NCI-H1436 treated with DMSO at 0.1 percent for 48 hours (cell line): ENCODE data around the gene PRMT6.
"Not testable (repeated sequence)": the region's sequence is repeated elsewhere in the genome, so short reads cannot be mapped to it uniquely, and the experiment has no call there.

Source experiments
- DNase-seq: peaks from one replicate; lab custom pipeline; 2025; lab: John Stamatoyannopoulos, UW

Gene PRMT6

DNA sequence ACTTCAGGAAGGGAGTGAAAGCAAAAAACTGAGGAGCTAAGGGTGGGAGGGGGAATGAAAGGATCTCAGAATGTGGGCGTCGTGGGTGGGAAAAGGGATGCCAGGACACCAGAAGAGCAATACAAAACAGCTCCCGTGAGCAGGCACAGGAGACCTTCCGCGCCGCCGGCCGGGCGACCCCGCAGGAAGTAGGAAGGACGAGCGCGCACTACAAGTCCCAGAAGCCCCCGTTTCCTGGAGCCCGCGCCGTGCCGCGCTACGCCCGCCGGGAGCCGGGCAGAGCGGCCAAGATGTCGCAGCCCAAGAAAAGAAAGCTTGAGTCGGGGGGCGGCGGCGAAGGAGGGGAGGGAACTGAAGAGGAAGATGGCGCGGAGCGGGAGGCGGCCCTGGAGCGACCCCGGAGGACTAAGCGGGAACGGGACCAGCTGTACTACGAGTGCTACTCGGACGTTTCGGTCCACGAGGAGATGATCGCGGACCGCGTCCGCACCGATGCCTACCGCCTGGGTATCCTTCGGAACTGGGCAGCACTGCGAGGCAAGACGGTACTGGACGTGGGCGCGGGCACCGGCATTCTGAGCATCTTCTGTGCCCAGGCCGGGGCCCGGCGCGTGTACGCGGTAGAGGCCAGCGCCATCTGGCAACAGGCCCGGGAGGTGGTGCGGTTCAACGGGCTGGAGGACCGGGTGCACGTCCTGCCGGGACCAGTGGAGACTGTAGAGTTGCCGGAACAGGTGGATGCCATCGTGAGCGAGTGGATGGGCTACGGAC, at the start of gene PRMT6:
TSS of gene PRMT6 (plus strand) at position 249 of the 771 bp plus-strand sequence. CDS start at position 291, 42 bp downstream.
- peak; percentile 64 for DNase-seq

DNA sequence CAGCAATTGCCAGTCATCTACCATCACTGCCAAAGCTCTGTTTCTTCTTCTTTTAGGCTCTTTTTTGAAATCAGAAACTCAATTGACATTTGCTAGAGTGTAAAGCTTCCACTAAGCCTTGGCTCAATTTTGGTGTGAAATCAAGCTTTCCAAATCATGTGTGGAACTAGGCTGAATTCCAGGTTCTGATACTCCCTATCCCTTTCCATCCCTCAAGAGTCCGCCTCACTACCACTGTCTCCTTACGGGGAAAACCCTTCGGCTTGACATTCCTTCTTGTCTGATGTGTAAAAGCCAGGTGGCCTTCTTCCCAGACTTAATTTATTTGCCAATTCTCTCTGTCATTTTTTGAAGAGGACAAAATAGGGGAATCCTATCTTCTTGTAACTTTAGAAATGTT, 47.2 kb upstream of the PRMT6 start:
- no peak for DNase-seq

DNA sequence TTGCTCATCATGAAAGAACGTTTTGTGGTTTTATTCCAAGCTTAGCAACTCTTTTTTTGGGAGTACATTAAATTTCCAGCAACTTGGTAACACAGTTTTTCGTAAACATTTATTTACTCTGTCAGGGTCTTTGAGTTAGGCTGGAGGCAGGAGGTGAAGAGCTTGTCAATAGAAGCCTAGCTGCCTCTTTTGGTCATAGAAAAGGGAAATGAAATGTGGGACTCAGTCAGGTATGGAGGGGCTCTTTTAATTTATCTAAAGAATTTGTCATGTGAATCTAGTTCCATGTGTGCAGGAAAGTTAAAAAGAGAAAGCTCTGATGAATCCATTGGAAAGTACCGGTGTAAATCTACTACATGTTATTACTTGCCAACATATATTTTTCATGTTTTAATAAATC, 45.9 kb upstream of the PRMT6 start:
- DNase-seq, result no peak

DNA sequence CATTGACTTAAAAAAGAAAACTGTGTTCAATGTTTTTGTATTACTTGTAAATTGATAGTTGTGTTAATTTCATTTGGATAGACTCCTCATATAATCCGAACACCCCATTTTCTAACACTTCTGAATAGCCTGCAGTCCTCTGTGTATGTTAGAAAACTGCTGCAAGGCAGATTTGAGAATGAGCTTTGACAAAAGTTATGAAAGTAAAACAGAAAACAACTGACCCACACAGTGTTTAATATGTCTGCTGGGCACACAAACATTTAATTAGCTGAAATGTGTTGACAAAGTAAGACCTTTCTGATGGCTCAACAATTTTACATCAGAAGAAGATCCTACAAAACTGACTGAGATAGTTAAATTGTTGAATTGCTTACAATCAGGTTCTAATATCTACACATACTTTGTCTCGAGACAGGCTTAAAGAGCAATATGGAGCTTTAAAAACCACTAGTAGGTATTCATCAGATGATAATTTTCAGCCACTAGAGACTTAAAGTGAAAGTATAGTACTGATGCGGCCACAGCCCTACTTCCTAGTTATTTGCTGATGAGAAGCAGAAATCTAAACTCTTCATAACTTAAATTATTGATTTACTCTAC, 40.0 kb upstream of the PRMT6 start:
- no peak for DNase-seq

DNA sequence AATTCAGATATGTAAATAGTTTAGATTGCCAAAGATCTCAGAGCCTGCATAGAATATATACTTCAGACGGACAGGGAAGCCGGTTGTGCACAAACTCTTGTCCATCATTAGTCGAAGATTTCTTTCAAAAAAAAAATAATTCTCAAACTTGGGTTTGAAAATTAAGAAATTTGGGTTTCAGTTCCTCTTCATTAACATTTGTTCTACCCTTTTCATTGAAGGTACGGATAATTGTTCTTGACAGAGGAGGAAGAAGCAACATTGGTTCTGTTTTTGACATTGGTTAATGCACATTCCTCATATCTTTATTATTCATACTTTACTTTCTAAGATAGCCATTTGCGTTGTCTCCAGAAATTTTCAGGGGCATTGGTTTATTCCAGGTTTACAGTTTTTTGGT, 38.0 kb upstream of the PRMT6 start:
- DNase-seq, result no peak

DNA sequence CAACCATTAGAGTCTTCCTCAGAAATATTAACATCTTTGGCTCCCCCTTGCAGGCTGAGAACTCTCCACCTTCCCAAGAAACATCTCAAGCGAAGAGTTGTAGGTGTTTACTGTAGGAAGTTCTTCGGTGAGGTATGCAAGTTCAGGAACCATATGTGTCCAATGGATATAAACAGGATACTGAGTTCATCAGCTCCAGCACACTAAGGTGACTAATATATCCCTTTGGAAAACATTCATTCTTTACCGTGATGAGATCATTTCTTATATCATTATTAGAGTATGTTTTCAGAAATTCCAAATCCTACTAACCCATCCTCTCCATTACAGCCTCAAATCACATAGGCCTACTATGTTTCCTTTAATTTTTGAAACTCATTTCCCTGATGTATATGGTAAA, 37.3 kb upstream of the PRMT6 start:
- DNase-seq, result no peak

DNA sequence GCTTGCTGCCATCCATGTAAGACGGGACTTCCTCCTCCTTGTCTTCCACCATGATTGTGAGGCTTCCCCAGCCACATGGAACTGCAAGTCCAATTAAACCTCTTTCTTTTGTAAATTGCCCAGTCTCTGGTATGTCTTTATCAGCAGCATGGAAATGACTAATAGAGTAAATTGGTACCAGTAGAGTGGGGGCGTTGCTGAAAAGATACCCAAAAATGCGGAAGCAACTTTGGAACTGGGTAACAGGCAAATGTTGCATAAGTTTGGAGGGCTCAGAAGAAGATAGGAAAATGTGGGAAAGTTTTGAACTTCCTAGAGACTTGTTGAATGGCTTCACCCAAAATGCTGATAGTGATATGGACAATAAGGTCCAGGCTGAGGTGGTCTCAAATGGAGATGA, 17.6 kb upstream of the PRMT6 start:
- not testable (repeated sequence) for DNase-seq

DNA sequence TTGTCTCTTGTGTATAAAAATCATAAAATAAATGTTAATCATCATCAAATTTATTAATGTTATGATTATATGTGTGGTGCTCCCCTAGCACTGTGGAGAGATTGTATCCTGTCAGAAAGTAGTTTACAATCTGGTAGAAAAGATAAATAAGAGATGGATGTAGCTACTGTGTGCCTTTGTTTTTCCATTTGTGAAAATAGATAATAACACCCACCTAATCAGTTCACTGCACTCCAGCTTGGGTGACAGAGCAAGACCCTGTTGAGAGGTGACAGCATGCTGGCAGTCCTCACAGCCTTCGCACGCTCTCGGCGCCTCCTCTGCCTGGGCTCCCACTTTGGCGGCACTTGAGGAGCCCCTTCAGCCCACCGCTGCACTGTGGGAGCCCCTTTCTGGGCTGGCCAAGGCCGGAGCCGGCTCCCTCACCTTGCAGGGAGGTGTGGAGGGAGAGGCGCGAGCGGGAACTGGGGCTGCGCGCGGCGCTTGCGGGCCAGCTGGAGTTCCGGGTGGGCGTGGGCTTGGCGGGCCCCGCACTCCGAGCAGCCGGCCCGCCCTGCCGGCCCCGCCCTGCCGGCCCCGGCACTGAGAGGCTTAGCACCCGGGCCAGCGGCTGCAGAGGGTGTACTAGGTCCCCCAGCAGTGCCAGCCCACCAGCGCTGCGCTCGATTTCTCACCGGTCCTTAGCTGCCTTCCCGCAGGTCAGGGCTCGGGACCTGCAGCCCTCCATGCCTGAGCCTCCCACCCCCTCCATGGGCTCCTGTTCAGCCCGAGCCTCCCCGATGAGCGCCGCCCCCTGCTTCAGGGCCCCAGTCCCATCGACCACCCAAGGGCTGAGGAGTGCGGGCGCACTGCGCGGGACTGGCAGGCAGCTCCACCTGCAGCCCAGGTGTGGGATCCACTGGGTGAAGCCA, 11.9 kb upstream of the PRMT6 start:
- DNase-seq, result not testable (repeated sequence)

DNA sequence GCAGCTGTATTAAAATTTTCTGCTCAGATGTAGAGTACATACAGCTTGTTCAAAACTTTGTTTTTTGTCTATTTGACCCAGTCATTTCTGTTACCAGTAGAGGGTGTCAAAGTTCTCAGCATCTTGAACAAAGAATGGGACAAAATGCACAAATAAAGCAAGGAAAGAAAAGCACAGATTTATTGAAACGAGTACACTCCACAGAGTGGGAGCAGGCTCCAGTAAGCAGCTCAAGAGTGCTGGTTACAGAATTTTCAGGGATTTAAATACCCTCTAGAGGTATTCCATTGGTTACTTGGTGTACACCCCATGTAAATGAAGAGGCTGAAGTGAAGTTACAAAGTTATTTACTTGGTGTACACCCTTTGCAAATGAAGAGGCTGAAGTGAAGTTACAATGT, 8.9 kb upstream of the PRMT6 start:
- no peak for DNase-seq

DNA sequence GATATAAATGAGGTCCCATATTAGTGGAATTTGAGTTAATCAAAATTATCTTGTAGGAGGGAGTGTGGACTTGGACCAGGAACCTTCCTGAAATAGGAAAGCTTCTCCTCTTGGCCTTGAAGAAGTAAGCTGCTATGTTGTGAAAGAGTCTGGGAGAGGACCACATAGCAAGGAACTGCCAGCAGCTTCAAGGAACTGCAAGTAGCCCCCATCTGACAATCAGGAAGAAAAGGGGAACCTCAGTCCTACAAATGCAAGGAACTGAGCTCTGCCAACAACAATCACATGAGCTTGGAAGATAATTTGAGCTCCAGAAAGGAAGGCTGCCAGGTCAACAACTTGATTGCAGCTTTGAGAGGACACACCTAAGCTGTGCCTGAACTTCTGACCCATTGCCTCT, 8.2 kb upstream of the PRMT6 start:
- DNase-seq, result no peak

DNA sequence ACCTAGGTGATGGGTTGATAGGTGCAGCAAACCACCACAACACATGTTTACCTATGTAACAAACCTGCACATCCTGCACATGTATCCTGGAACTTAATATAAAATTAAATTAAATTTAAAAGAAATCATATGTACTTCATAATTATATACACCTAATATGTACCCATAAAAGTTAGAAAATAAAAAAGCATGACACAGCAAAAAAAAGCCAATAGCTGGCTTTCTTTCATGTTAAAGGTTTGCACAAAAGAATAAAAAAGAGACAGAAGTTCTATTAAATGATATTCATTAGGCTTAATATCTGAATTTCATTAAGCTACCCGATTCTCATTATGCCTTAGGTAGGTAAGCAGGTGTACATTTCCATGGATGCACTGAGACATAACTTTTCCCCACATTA, 5.2 kb upstream of the PRMT6 start:
- DNase-seq, result no peak

DNA sequence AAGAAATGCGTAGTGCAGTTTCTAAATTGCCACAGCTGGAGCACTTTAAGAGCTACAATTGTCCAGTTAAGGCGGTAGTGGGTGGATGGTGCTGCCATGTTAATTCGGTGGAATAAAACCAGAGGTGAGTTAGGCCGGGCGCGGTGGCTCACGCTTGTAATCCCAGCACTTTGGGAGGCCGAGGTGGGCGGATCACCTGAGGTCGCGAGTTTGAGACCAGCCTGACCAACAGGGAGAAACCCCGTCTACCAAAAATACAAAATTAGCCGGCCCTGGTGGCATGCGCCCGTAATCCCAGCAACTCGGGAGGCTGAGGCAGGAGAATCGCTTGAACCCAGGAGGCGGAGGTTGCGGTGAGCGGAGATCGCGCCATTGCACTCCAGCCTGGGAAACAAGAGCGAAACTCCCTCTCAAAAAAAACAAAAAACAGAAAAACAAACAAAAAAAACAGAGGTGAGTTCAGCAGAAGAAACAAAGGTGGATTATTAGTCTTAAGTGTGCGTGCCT, 502 bp upstream of the PRMT6 start:
- DNase-seq, result not testable (repeated sequence)

DNA sequence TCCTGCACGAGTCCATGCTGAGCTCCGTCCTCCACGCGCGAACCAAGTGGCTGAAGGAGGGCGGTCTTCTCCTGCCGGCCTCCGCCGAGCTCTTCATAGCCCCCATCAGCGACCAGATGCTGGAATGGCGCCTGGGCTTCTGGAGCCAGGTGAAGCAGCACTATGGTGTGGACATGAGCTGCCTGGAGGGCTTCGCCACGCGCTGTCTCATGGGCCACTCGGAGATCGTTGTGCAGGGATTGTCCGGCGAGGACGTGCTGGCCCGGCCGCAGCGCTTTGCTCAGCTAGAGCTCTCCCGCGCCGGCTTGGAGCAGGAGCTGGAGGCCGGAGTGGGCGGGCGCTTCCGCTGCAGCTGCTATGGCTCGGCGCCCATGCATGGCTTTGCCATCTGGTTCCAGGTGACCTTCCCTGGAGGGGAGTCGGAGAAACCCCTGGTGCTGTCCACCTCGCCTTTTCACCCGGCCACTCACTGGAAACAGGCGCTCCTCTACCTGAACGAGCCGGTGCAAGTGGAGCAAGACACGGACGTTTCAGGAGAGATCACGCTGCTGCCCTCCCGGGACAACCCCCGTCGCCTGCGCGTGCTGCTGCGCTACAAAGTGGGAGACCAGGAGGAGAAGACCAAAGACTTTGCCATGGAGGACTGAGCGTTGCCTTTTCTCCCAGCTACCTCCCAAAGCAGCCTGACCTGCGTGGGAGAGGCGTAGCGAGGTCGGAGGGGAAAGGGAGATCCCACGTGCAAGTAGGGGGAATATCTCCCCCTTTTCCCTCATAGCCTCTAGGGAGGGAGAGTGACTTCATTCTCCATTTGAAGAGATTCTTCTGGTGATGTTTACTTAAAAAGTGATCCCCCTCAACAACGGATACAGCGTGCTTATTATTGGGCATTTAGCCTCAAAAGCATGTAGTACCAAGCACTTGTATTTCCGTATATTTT, 991 bp downstream of the PRMT6 start:
- no peak for DNase-seq

DNA sequence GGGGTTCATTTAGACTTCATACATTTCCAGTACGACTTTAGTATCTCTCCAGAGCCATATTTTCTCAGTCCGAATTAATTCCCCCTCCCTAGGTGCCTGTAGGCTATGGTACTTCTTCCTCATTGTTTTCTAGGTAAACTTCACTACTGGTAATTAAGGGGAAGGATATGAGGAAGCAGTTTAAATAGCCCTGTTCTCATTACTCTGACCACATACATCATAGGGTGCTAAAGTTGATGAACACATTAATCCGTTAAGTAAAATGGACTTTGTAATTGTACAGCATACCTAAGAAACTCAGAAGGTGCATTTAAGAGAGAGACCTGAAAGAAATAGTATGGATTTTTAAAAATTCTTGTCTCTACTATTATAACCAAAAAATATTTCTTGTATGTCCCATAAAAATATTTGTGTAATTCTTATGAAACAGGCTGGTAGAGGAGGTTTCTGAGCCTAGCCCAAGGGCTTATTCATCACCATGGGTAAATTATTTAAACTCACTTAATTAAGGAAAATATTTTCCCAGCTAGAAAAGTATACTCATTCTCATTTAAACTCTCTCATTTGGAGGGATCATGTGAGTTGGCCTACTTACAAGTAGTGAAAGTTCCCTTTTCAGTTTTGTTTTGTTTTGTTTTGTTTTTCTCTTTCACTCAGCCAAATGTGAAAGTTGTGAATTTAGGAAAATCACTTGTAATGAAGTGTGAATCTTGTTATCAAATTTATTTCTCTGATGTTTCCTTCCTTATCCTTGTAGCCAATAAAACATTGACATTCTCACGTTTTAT, 2.0 kb downstream of the PRMT6 start:
- no peak for DNase-seq

DNA sequence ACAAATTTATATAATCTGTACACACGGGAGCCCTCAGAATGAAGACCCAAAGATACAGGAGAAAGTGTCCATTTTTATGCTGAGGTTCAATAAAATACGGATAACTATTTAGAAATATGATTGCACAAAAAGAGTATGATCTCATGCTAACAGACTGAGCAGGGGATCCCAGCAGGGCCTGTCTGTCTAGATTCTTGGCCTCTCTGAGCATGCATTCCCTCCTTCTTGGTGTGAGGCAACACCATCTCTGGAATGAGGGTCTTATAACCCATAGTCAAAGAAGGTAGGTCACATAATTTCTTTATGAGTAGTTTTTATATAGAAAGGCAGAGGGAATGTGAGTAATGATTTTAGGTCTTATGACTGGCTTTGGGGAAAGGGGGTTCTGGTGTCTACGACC, 5.4 kb downstream of the PRMT6 start:
- DNase-seq, result no peak

DNA sequence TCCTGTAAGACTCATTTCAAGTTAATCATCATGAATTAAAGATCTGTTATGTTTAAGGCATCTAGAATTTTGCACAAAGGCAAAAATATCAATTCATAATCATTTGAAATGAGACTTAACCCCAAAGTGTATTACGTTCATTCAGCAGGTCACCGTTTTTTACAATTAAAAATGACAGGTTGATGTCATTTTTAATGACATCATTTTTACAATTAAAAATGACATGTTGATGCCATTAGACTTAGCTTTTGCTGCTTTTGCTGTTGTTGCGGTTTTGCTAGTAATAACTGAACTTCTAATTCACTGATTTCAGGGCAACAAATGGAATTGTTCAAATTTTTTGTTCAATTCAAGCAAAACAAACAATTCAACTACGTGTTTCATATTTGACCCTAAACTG, 17.0 kb downstream of the PRMT6 start:
- DNase-seq, result no peak

DNA sequence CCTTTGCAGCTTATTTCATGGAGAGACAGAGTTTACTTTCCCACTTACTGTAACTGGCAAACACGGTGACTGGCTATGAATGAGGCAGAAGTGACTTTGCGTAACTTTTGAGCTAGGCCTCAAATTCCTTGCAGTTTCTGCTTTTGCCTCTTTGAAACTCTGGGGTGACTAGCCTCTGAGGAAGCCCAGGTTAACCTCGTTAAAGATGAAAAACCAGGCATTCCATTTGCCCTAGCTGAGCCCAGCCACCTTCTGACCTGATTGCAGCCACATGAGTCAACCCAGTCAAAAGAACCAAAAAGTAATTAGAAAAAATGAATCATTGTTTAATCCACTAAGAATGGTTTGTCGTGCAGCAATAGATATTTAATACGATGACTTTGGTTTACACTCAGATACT, 20.4 kb downstream of the PRMT6 start:
- DNase-seq, result no peak

DNA sequence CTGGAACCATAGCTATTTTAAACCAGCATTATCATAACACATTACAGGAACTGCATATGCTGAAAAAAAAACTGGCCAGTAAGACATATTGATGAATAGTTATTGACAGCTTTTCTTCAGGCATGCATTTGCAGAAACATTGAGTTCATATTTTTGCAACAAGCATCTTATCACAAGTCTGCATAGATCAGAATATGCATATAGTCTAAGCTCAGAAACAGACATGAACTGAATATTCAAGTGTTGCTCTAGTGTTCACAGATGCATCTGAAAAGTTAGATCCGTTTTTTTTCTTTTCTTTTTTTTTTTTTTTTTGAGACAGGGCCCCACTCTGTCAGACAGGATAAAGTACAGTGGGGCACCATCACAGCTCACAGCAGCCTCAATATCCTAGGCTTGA, 22.8 kb downstream of the PRMT6 start:
- no peak for DNase-seq

DNA sequence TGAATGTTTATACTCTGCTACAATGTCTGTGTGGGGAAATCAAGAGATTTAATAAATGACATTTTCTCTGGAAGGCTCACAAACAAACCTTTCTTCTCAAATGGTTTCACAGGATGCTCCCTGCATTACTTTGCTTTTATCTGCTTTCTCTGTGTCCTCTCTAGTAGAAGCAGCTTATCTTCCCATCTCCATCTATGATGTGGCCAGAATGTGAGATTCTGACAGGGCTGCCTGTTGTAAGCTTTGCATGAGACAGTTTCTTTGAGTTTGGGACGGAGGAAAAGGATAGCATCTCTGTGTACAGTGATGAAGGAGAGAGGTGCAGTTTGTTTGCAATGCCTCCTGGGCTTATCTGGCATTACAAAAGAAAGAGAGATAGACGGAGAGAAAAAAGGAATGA, 24.6 kb downstream of the PRMT6 start:
- no peak for DNase-seq

DNA sequence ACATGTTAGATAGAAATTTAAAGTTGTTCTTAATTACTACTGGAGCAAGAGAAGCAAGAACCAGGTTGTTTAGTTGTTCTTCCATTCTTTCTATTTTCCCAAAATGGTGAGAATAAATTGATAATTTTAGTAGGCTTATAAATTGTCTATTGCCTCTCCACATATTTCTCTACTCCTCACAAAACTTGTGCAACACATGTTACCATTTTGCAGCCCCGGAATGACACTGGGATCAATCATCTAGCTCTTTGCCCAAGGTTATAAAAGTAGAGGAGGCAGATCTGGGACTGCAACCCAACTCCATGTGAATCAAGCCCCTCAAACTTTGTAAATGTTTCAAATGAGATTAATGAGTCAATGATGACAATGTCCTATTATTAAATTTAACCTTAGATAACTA, 34.9 kb downstream of the PRMT6 start:
- no peak for DNase-seq

DNA sequence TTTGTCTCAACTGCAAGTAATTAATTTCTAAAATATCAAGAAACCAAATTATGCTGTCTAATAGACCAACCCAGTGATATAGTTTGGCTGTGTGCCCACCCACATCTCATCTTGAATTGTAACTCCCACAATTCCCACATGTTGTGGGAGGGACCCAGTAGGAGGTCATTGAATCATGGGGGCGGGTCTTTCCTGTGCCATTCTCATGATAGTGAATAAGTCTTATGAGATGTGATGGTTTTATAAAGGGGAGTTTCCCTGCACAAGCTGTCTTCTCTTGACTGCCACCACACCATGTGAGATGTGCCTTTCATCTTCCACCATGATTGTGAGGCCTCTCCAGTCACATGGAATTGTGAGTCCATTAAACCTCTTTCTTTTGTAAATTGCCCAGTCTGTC, 36.9 kb downstream of the PRMT6 start:
- DNase-seq, result not testable (repeated sequence)
